ENCODE results near the gene PSMB10.
"Not testable (repeated sequence)": the region's sequence is repeated elsewhere in the genome, so short reads cannot be mapped to it uniquely, and the experiment has no call there.

Gene PSMB10

GRCh38 chr16:67924140-67924906 is 12.3 kb downstream of the PSMB10 start:
- DNase-seq, result no peak

GRCh38 chr16:67923414-67924116 is 13.1 kb downstream of the PSMB10 start:
- no peak for DNase-seq

GRCh38 chr16:67922740-67923139 is 13.9 kb downstream of the PSMB10 start:
- DNase-seq, result no peak

GRCh38 chr16:67922221-67922620 is 14.4 kb downstream of the PSMB10 start:
- no peak for DNase-seq

GRCh38 chr16:67919622-67920221 is 16.9 kb downstream of the PSMB10 start:
- no peak for DNase-seq

GRCh38 chr16:67917852-67918236 is 18.8 kb downstream of the PSMB10 start:
- peak; percentile 57 for DNase-seq

GRCh38 chr16:67917140-67917851 is 19.4 kb downstream of the PSMB10 start:
- no peak for DNase-seq

- no peak for DNase-seq
These were observed 20.6 kb downstream of the PSMB10 start for GRCh38 chr16:67915831-67916723.

- not testable (repeated sequence) for DNase-seq
These were observed 21.2 kb downstream of the PSMB10 start for GRCh38 chr16:67915496-67915769.

- DNase-seq, result no peak
These were observed 21.7 kb downstream of the PSMB10 start for GRCh38 chr16:67914758-67915495.

- no peak for DNase-seq
These were observed 26.5 kb downstream of the PSMB10 start for GRCh38 chr16:67910158-67910557.

- DNase-seq, result no peak
These were observed 27.5 kb downstream of the PSMB10 start for GRCh38 chr16:67909056-67909742.

- no peak for DNase-seq
These were observed 29.1 kb downstream of the PSMB10 start for GRCh38 chr16:67907397-67908180.

GRCh38 chr16:67902831-67903230 is 33.8 kb downstream of the PSMB10 start:
- DNase-seq, result no peak

GRCh38 chr16:67901734-67902133 is 34.9 kb downstream of the PSMB10 start:
- no peak for DNase-seq

- no peak for DNase-seq
These were observed 39.4 kb downstream of the PSMB10 start for GRCh38 chr16:67897231-67897630.

GRCh38 chr16:67893743-67894399 is 42.8 kb downstream of the PSMB10 start:
- DNase-seq, result no peak

- peak; percentile 94 for DNase-seq
These were observed 43.5 kb downstream of the PSMB10 start, which contains the start of gene PSKH1 for GRCh38 chr16:67892899-67893742. TSS of gene PSKH1 (plus strand) at chr16:67893254. CDS start at chr16:67908750, 15,496 bp downstream.

GRCh38 chr16:67892375-67892774 is 44.3 kb downstream of the PSMB10 start:
- DNase-seq, result no peak

Data from activated naive CD4-positive, alpha-beta T cell treated with anti-CD3 and anti-CD28 coated beads, Interleukin-2, amount 50 U/mL, for 16 hours (primary cell).